OCI-LY3 (cell line): ENCODE data around the gene WNT7B.

ENCODE experiments used
- H2AFZ ChIP-seq: fragments of 200-600, 300-600 bp; shearing (Covaris generic); 2 replicates; pipeline ENCODE4 v1.6.0; 2014; ENCODE audit warnings: antibody characterized with exemption, low read depth, low read length
- H3K27ac ChIP-seq: fragments of 200-600, 300-600 bp; sonication (generic); 2 replicates; pipeline ENCODE4 v1.5.1; 2014; ENCODE audit warnings: mild to moderate bottlenecking, low read length, moderate library complexity, mixed read lengths
- H3K27me3 ChIP-seq: fragments of 200-600, 300-600 bp; sonication (generic); 2 replicates; pipeline ENCODE4 v1.6.1; 2014; ENCODE audit warnings: low read depth, low read length, mixed read lengths
- H3K36me3 ChIP-seq: fragments of 200-600, 300-600 bp; sonication (generic); replicated peaks from 2 replicates; pipeline ENCODE3; 2014; ENCODE audit warnings: low read depth, low read length, mixed read lengths
- H3K4me1 ChIP-seq: fragments of 300-600, 200-600 bp; sonication (generic); 2 replicates; pipeline ENCODE4 v1.6.1; 2014; ENCODE audit warnings: low read length, mixed read lengths
- H3K4me2 ChIP-seq: fragments of 200-600, 300-600 bp; sonication (generic); 2 replicates; pipeline ENCODE4 v1.6.1; 2014; ENCODE audit warnings: low read length, mixed read lengths
- H3K4me3 ChIP-seq: fragments of 300-600, 200-600 bp; sonication (generic); 2 replicates; pipeline ENCODE4 v1.5.1; 2014; ENCODE audit warnings: antibody characterized with exemption, mild to moderate bottlenecking, low read length, moderate library complexity
- H3K79me2 ChIP-seq: fragments of 300-600, 200-600 bp; shearing (Covaris generic); 2 replicates; pipeline ENCODE4 v1.6.1; 2014; ENCODE audit warnings: mild to moderate bottlenecking, low read length, mixed read lengths
- H3K9ac ChIP-seq: fragments of 300-600, 200-600 bp; shearing (Covaris generic); 2 replicates; pipeline ENCODE4 v1.6.0; 2014; ENCODE audit warnings: mild to moderate bottlenecking, low read length, moderate library complexity
- H3K9me3 ChIP-seq: fragments of 200-600, 300-600 bp; shearing (Covaris generic); 2 replicates; pipeline ENCODE4 v1.6.1; 2014; ENCODE audit warnings: low read length, mixed read lengths; ENCODE audit not compliant: insufficient read depth
- H4K20me1 ChIP-seq: fragments of 200-600, 300-600 bp; sonication (generic); 2 replicates; pipeline ENCODE4 v1.6.1; 2016; ENCODE audit warnings: low read length, mixed read lengths; ENCODE audit not compliant: insufficient read depth
- CTCF ChIP-seq: fragments of 200-600, 300-600 bp; sonication (generic); IDR thresholded peaks from 2 replicates; pipeline ENCODE4 v1.5.1; 2014; ENCODE audit warnings: antibody characterized with exemption, low read length, low read depth
- EZH2phosphoT487 ChIP-seq: fragments of 200-600 bp; shearing (Covaris generic); IDR thresholded peaks from 2 replicates; pipeline ENCODE4 v1.6.1; 2018; ENCODE audit warnings: antibody characterized with exemption, mixed run types, low read depth

WNT7B gene

GRCh38 chr22:45972091-45972888 lies 4.7 kb downstream of the WNT7B start:
- Histone ChIP-seq H3K4me2 (no peak overlapping the region), H3K9ac (no peak overlapping the region), H2AFZ (no peak overlapping the region), H4K20me1 (no peaks in the 10 kb centered on the region), H3K27me3 (no peaks in the 10 kb centered on the region), H3K9me3 (no peaks in the 10 kb centered on the region), H3K36me3 (no peaks in the 10 kb centered on the region), H3K4me1 (no peaks in the 10 kb centered on the region), H3K79me2 (no peaks in the 10 kb centered on the region), H3K4me3 (no peak overlapping the region), H3K27ac (no peak overlapping the region)
- TF ChIP-seq CTCF (no peak), EZH2phosphoT487 (no peak)

GRCh38 chr22:45971408-45972028 lies 5.4 kb downstream of the WNT7B start:
- Histone ChIP-seq H3K27me3 (no peaks in the 10 kb centered on the region), H3K27ac (no peak overlapping the region), H3K9me3 (no peaks in the 10 kb centered on the region), H3K79me2 (no peaks in the 10 kb centered on the region), H3K4me2 (no peak overlapping the region), H4K20me1 (no peaks in the 10 kb centered on the region), H3K4me1 (no peaks in the 10 kb centered on the region), H2AFZ (no peak overlapping the region), H3K9ac (no peak overlapping the region), H3K36me3 (no peaks in the 10 kb centered on the region), H3K4me3 (no peak overlapping the region)
- TF ChIP-seq EZH2phosphoT487 = no peak

- no peak for TF ChIP-seq EZH2phosphoT487
- no peak for TF ChIP-seq CTCF
- H3K4me2 ChIP-seq = no peak overlapping the region
- H3K79me2 ChIP-seq = no peaks in the 10 kb centered on the region
- H3K36me3 ChIP-seq = no peaks in the 10 kb centered on the region
- no peak overlapping the region for H3K4me3 ChIP-seq
- no peaks in the 10 kb centered on the region for H3K9me3 ChIP-seq
- no peaks in the 10 kb centered on the region for H3K27me3 ChIP-seq
- H3K9ac ChIP-seq = no peak overlapping the region
- no peak overlapping the region for H2AFZ ChIP-seq
- H4K20me1 ChIP-seq = no peaks in the 10 kb centered on the region
- H3K27ac ChIP-seq = no peak overlapping the region
- H3K4me1 ChIP-seq = no peaks in the 10 kb centered on the region
Measured at GRCh38 chr22:45970705-45971407, 6.1 kb downstream of the WNT7B start.

GRCh38 chr22:45969801-45970470 lies 7.0 kb downstream of the WNT7B start:
- Histone ChIP-seq H3K4me2 (no peak overlapping the region), H3K4me1 (peaks cover 3% of the 10 kb centered on the region), H4K20me1 (no peaks in the 10 kb centered on the region), H3K27ac (no peak overlapping the region), H3K4me3 (no peak overlapping the region), H3K9me3 (no peaks in the 10 kb centered on the region), H3K79me2 (no peaks in the 10 kb centered on the region), H3K27me3 (peaks cover 7% of the 10 kb centered on the region), H2AFZ (no peak overlapping the region), H3K36me3 (no peaks in the 10 kb centered on the region), H3K9ac (no peak overlapping the region)
- TF ChIP-seq EZH2phosphoT487 (no peak), CTCF (no peak)
